ENCODE results near the gene C3orf80. TPM values are rescaled to one million over a fixed set of nuclear protein-coding genes. Genes with fewer than 3 reads are reported as not detected.

The C3orf80 gene
- total and polyA plus RNA-seq, 8 donors, result 0.29 to 1.9 (median 0.73) TPM; not detected in 3

- DNase-seq, result no peak
- no peak overlapping the region for H3K4me3 ChIP-seq
- H3K27me3 ChIP-seq, result no peaks in the 10 kb centered on the region
- no peak overlapping the region for H3K27ac ChIP-seq
- intact Hi-C loops (cut with DNase I; ENCODE audit: low total_unique reads), result no loop called here
- H3K4me1 ChIP-seq, result peaks cover 0 to 6% (median 3%) of the 10 kb centered on the region in 4 donors
- no peak for TF ChIP-seq POLR2AphosphoS5 (IDR thresholded peaks at IDR 0.05)
- TF ChIP-seq EP300 (IDR thresholded peaks at IDR 0.05), result no peak
- TF ChIP-seq POLR2A (IDR thresholded peaks at IDR 0.05), result no peak
- no peak for TF ChIP-seq CTCF (IDR thresholded peaks at IDR 0.05)
- 53 to 70% (median 61%) methylated on average over 1 of the region's 1 CpG for WGBS, 5 donors
- no peaks in the 10 kb centered on the region for H3K36me3 ChIP-seq
- H3K9me3 ChIP-seq, result no peaks in the 10 kb centered on the region
Measured at GRCh38 chr3:160259589-160259988, 34.4 kb downstream of the C3orf80 start.

- Histone ChIP-seq H3K4me3 (no peak overlapping the region), H3K27ac (no peak overlapping the region), H3K36me3 (no peaks in the 10 kb centered on the region), H3K4me1 (peaks cover 0 to 6% (median 3%) of the 10 kb centered on the region in 4 donors), H3K27me3 (no peaks in the 10 kb centered on the region), H3K9me3 (no peaks in the 10 kb centered on the region)
- DNase-seq, result no peak
- TF ChIP-seq POLR2A (IDR thresholded peaks at IDR 0.05), result no peak
- intact Hi-C loops (cut with DNase I; ENCODE audit: low total_unique reads), result no loop called here
- 73 to 82% (median 76%) methylated on average over 7 of the region's 7 CpGs for WGBS, 5 donors
Measured at GRCh38 chr3:160260587-160261270, 35.5 kb downstream of the C3orf80 start.

GRCh38 chr3:160265088-160265487 is 39.9 kb downstream of the C3orf80 start:
- H3K4me3 ChIP-seq, result no peak overlapping the region
- no peaks in the 10 kb centered on the region for H3K27me3 ChIP-seq
- H3K27ac ChIP-seq, result no peak overlapping the region
- 30 to 53% (median 36%) methylated on average over 2 of the region's 2 CpGs for WGBS, 5 donors
- TF ChIP-seq POLR2AphosphoS5 (IDR thresholded peaks at IDR 0.05) (no peak), POLR2A (IDR thresholded peaks at IDR 0.05) (no peak), EP300 (IDR thresholded peaks at IDR 0.05) (no peak), CTCF (IDR thresholded peaks at IDR 0.05) (no peak)
- H3K36me3 ChIP-seq, result peaks cover 0 to 18% (median 7%) of the 10 kb centered on the region in 4 donors
- intact Hi-C loops (cut with DNase I; ENCODE audit: low total_unique reads), result no loop called here
- DNase-seq, result peak in 1 of 2 donors; percentile 2
- H3K4me1 ChIP-seq, result peaks cover 0 to under 1% (median 0%) of the 10 kb centered on the region in 4 donors
- no peaks in the 10 kb centered on the region for H3K9me3 ChIP-seq

Other genes starting within 250 kb of the C3orf80 start
- gene IL12A, start 236.6 kb upstream of the C3orf80 start, total RNA-seq, result 10 to 100 TPM in 1 of 5 donors, 1 to 10 TPM in 1, not detected in 3; 1.7 to 35.9 TPM
- gene IL12A, start 236.6 kb upstream of the C3orf80 start, polyA plus RNA-seq, result 1 to 10 TPM in 1 of 3 donors, under 1 TPM in 1, not detected in 1; 0.25 to 2.5 TPM
- 10 to 100 TPM in 3 of 5 donors, 1 to 10 TPM in 2; 2.3 to 49.4 (median 10.7) TPM for gene IFT80, start 173.8 kb downstream of the C3orf80 start, total RNA-seq
- 10 to 100 TPM in 2 of 3 donors, 1 to 10 TPM in 1; 9.8 to 16.8 (median 11.2) TPM for gene IFT80, start 173.8 kb downstream of the C3orf80 start, polyA plus RNA-seq
- gene SMC4, start 174.2 kb downstream of the C3orf80 start, total RNA-seq, result 100 to 1,000 TPM in 3 of 5 donors, 10 to 100 TPM in 2; 19.6 to 122 (median 113) TPM
- 10 to 100 TPM; 12.8 to 52.7 (median 40.6) TPM for gene SMC4, start 174.2 kb downstream of the C3orf80 start, polyA plus RNA-seq
- gene TRIM59, start 224.4 kb downstream of the C3orf80 start, total RNA-seq, result 1 to 10 TPM in 3 of 5 donors, under 1 TPM in 1, not detected in 1; 0.29 to 8.6 (median 2.7) TPM
- gene TRIM59, start 224.4 kb downstream of the C3orf80 start, polyA plus RNA-seq, result 1 to 10 TPM in 1 of 3 donors, under 1 TPM in 2; 0.68 to 3.2 (median 0.76) TPM